HepG2 (cell line): Measurements from ENCODE around the gene PKM. TPM values are rescaled to one million over a fixed set of nuclear protein-coding genes. Genes with fewer than 3 reads are reported as not detected.

ENCODE experiments used
- ATAC-seq: fragments of 200-7000 bp; cut with Tn5 transposase; 3 replicates; pipeline ENCODE4 v1.9.1; 2020; ENCODE audit warnings: mild to moderate bottlenecking, moderate library complexity
- BruUV-seq: library from RNA; stranded (reverse); fragments of 400-500 nt; replicated peaks from 2 replicates; lab custom pipeline; 2021; lab: Mats Ljungman, UMichigan
- CTCF ChIA-PET: fragments of 300-600 bp; formaldehyde crosslinking; extraction: SDS; loops from one replicate; lab custom pipeline; 2021; ENCODE audit warnings: low total read pairs, inconsistent platforms, low intra/inter-chr PET ratio; lab: Yijun Ruan, JAX
- POLR2A ChIA-PET: fragments of 350-600 bp; sonication (Branson Sonifier 250); formaldehyde crosslinking; loops from one replicate; lab custom pipeline; 2020; ENCODE audit warnings: antibody characterized with exemption, inconsistent platforms; lab: Yijun Ruan, JAX
- DNase-seq: peaks from one replicate; pipeline ENCODE4 v3.0.0-alpha.2; 2015; ENCODE audit warnings: low spot score
- FAIRE-seq: peaks from 3 replicates; lab custom pipeline; 2011; peaks lifted over from hg19 to GRCh38; lab: Jason Lieb, UNC
- H2AFZ ChIP-seq: one replicate; pipeline ENCODE4 v1.6.1; 2011; ENCODE audit warnings: low read length, inconsistent platforms
- H3K27ac ChIP-seq: fragments of 300-600 bp; 3 replicates; pipeline ENCODE4 v1.8.0; 2011; ENCODE audit warnings: mixed run types, mild to moderate bottlenecking, mixed read lengths, low read length, inconsistent platforms; ENCODE audit not compliant: insufficient read depth; ENCODE audit errors: extremely low read length
- H3K27me3 ChIP-seq, 2 experiments: fragments of 200-600 bp in 1 of 2; 2 replicates in 1 of 2; 3 replicates in 1 of 2; pipeline versions ENCODE4 v1.6.0 to v1.8.0; 2011; ENCODE audit warnings: low read length in 2 of 2, mild to moderate bottlenecking in 2 of 2, moderate library complexity in 2 of 2, inconsistent platforms in 1 of 2; ENCODE audit not compliant: insufficient read depth in 2 of 2, control insufficient read depth in 1 of 2
- H3K36me3 ChIP-seq, 2 experiments: fragments of 200-600 bp in 1 of 2; replicated peaks in 1 of 2; 2 replicates in 1 of 2; 3 replicates in 1 of 2; pipeline versions ENCODE4 v1.5.1 to v1.8.0; 2011; ENCODE audit warnings: low read length in 2 of 2, inconsistent platforms in 1 of 2; ENCODE audit not compliant: insufficient read depth in 2 of 2, control insufficient read depth in 1 of 2
- H3K4me1 ChIP-seq: 2 replicates; pipeline ENCODE4 v1.5.1; 2012; ENCODE audit warnings: low read length, inconsistent platforms; ENCODE audit not compliant: insufficient read depth
- H3K4me2 ChIP-seq: 2 replicates; pipeline ENCODE4 v1.6.0; 2011; ENCODE audit warnings: low read depth, low read length, inconsistent platforms
- H3K4me3 ChIP-seq, 3 experiments: fragments of 200-600 bp in 1 of 3; sonication (generic), shearing (Covaris generic) in 1 of 3; replicated peaks in 1 of 3; 2 replicates each; pipeline ENCODE4 v1.5.1; 2011 to 2016; ENCODE audit warnings: low read length in 3 of 3, inconsistent platforms in 2 of 3, low read depth in 2 of 3, mild to moderate bottlenecking in 2 of 3, control low read depth in 1 of 3, mixed read lengths in 1 of 3; ENCODE audit not compliant: insufficient read depth in 1 of 3
- H3K79me2 ChIP-seq: one replicate; pipeline ENCODE4 v1.6.1; 2011; ENCODE audit warnings: low read length, inconsistent platforms; ENCODE audit not compliant: insufficient read depth
- H3K9ac ChIP-seq: 2 replicates; pipeline ENCODE4 v1.6.0; 2011; ENCODE audit warnings: mild to moderate bottlenecking, low read depth, low read length, inconsistent platforms; ENCODE audit not compliant: insufficient read depth
- H3K9me3 ChIP-seq: 2 replicates; pipeline ENCODE4 v1.5.1; 2012; ENCODE audit warnings: mild to moderate bottlenecking, low read length
- H4K20me1 ChIP-seq: 2 replicates; pipeline ENCODE4 v1.6.0; 2011; ENCODE audit warnings: inconsistent platforms, mild to moderate bottlenecking, low read length, moderate library complexity; ENCODE audit not compliant: insufficient read depth
- ELK4 ChIP-seq: sonication (generic); formaldehyde crosslinking; IDR thresholded peaks from 2 replicates; pipeline ENCODE4 v1.9.0; 2021; ENCODE audit warnings: missing genetic modification reagents, borderline replicate concordance
- KDM3A ChIP-seq: IDR thresholded peaks from 2 replicates; pipeline ENCODE4 v1.6.1; 2018; ENCODE audit warnings: low read depth, missing compliant biosample characterization
- MAFG ChIP-seq: sonication (generic); formaldehyde crosslinking; IDR thresholded peaks from 2 replicates; pipeline ENCODE4 v1.5.1; 2020; ENCODE audit warnings: mild to moderate bottlenecking, missing genetic modification reagents
- PAXIP1 ChIP-seq: sonication (generic); formaldehyde crosslinking; conservative IDR thresholded peaks from 2 replicates; pipeline ENCODE4 v1.4.0; 2020; ENCODE audit warnings: mild to moderate bottlenecking, missing genetic modification reagents, moderate library complexity
- PCBP1 ChIP-seq: fragments of 200-400 bp; formaldehyde crosslinking; IDR thresholded peaks from 2 replicates; pipeline ENCODE4 v1.6.1; 2017; ENCODE audit warnings: mild to moderate bottlenecking, low read depth, low read length, borderline replicate concordance
- REST ChIP-seq, 2 experiments: IDR thresholded peaks; 2 replicates each; pipeline ENCODE4 v1.6.1; 2011 to 2012; ENCODE audit warnings: low read length in 2 of 2, borderline replicate concordance in 1 of 2, low read depth in 1 of 2, mild to moderate bottlenecking in 1 of 2, moderate library complexity in 1 of 2
- RFXAP ChIP-seq: sonication (generic); formaldehyde crosslinking; IDR thresholded peaks from 2 replicates; pipeline ENCODE4 v1.4.0; 2020; ENCODE audit warnings: missing genetic modification reagents, borderline replicate concordance
- SOX5 ChIP-seq: IDR thresholded peaks from 2 replicates; pipeline ENCODE4 v1.6.1; 2016; ENCODE audit warnings: borderline replicate concordance
- ZBTB20 ChIP-seq: sonication (generic); formaldehyde crosslinking; IDR thresholded peaks from 2 replicates; pipeline ENCODE4 v1.8.1; 2023; ENCODE audit warnings: missing genetic modification reagents, low read depth, mild to moderate bottlenecking, borderline replicate concordance
- ZNF205 ChIP-seq: IDR thresholded peaks from 2 replicates; pipeline ENCODE4 v1.6.1; 2018; ENCODE audit warnings: missing biosample characterization, missing genetic modification reagents
- ZNF253 ChIP-seq: sonication (generic); formaldehyde crosslinking; IDR thresholded peaks from 2 replicates; pipeline ENCODE4 v1.8.0; 2022; ENCODE audit warnings: mild to moderate bottlenecking, missing genetic modification reagents, borderline replicate concordance
- ZXDC ChIP-seq: sonication (generic); formaldehyde crosslinking; IDR thresholded peaks from 2 replicates; pipeline ENCODE4 v1.5.0; 2020; ENCODE audit warnings: mild to moderate bottlenecking, missing genetic modification reagents
- WGBS: methylation state at CpG from one replicate; pipeline ENCODE4 v1.1.6; 2017; ENCODE audit warnings: low lambda C conversion rate; 5-methylcytosine and 5-hydroxymethylcytosine counted together
- in situ Hi-C: cut with HindIII; loops from 2 replicates; pipeline ENCODE4 v1.10.0; 2017; ENCODE audit warnings: low pct_unique_long_range_greater_than_20kb; ENCODE audit not compliant: extremely low pct_ligation_motif_present
- intact Hi-C: fragments of 100-400 bp; cut with micrococcal nuclease; formaldehyde crosslinking; loops from one replicate; pipeline ENCODE4 v1.10.0; 2022; ENCODE audit not compliant: unreplicated experiment
- polyA plus RNA-seq, 8 experiments: library from polyadenylated mRNA; depleted of rRNA in 3 of 8; stranded (reverse) in 7 of 8; unstranded in 1 of 8; fragments of >200 nt; fragmentation: Illumina TruSeq in 4 of 8; extraction: Trizol in 4 of 8; gene quantifications; 2 replicates each; pipeline versions ENCODE4 v1.2.1 to v1.2.3, GENCODE V29; 2011 to 2016; ENCODE audit warnings: low read depth in 4 of 8, missing spikeins in 1 of 8, mixed read lengths in 1 of 8; ENCODE audit not compliant: insufficient read depth in 1 of 8
- total RNA-seq, 5 experiments: library from RNA; depleted of rRNA; stranded (reverse); fragments of >200 nt; fragmentation: Illumina TruSeq; extraction: Trizol; gene quantifications; 2 replicates each; pipeline ENCODE4 v1.2.3, GENCODE V29; 2016; ENCODE audit warnings: low read depth in 1 of 5

The PKM gene
- total and polyA plus RNA-seq, 2 of the 13 experiments (the other 11 are each of a cell fraction or from before 2014, with no cell fraction given), result 488 to 780 TPM

- DNase-seq, result peak; percentile 40
- Histone ChIP-seq H3K36me3 (no peaks in the 10 kb centered on the region), H3K9me3 (no peaks in the 10 kb centered on the region), H3K27me3 (peaks cover 2 to 5% of the 10 kb centered on the region in 2 experiments; a peak in 4 of 5 replicates), H2AFZ (no peak overlapping the region), H3K79me2 (no peaks in the 10 kb centered on the region), H3K9ac (peak overlapping the region; percentile 9), H3K4me1 (peaks cover 55% of the 10 kb centered on the region), H3K27ac (no peak overlapping the region), H3K4me2 (peak overlapping the region; percentile 90), H4K20me1 (no peaks in the 10 kb centered on the region), H3K4me3 (peak overlapping the region; percentile 35 to 70 (median 50))
- no TSS peak for BruUV-seq
- in situ Hi-C loops, result no loop called here
- ATAC-seq, result peak; percentile 84
- FAIRE-seq, result no peak
- ChIA-PET CTCF (no interaction called here), POLR2A (no interaction called here)
- WGBS, result 0% methylated on average over 5 of the region's 34 CpGs
- intact Hi-C loops, result no loop called here
- TF ChIP-seq ZNF205 (CRISPR knock-in tag) (no peak), PAXIP1 (0 out of 2 replicates have a peak, but pooled peaks have one; percentile 16), REST (IDR thresholded peaks at IDR 0.05; ENCODE audit: borderline replicate concordance in 1 of 2, low read depth in 1 of 2, low read length in 2 of 2) (no peak), SOX5 (CRISPR knock-in tag) (no peak), ZBTB20 (CRISPR knock-in tag) (no peak), ZXDC (CRISPR knock-in tag) (no peak), MAFG (CRISPR knock-in tag) (no peak), ELK4 (CRISPR knock-in tag) (no peak), PCBP1 (no peak), ZNF253 (CRISPR knock-in tag) (no peak), KDM3A (CRISPR knock-in tag) (0 out of 2 replicates have a peak, but pooled peaks have one; percentile 35), RFXAP (no peak)
Measured at GRCh38 chr15:72184165-72184811, 46.7 kb downstream of the PKM start.
